ENCODE measurements around the gene ELMO1. TPM values are rescaled to one million over a fixed set of nuclear protein-coding genes. Genes with fewer than 3 reads are reported as not detected.

Gene ELMO1
- total RNA-seq, 1 experiment from 2014 or later: not detected

DNA sequence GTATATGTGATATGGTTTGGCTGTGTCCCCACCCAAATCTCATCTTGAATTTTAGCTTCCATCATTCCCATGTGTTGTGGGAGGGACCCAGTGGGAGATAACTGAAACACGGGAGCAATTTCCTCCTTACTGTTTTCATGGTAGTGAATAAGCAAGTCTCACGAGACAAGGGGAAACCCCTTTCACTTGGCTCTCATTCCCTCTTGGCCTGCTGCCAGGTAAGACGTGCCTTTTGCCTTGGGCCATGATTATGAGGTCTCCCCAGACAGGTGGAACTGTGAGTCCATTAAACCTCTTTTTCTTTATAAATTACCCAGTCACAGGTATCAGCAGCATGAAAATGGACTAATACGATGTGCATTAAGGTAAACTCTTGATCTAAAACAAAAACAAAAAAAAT lies 367.2 kb downstream of the ELMO1 start:
- Histone ChIP-seq H3K4me1 (ENCODE audit: insufficient read depth, low read length, poor library complexity, severe bottlenecking) (no peaks in the 10 kb centered on the region), H3K27me3 (replicated peaks; ENCODE audit: insufficient read depth, low read depth, low read length, poor library complexity) (no peaks in the 10 kb centered on the region), H3K36me3 (ENCODE audit: insufficient read depth, low read length, poor library complexity, severe bottlenecking) (no peaks in the 10 kb centered on the region), H3K27ac (ENCODE audit: low read depth, low read length, poor library complexity, severe bottlenecking) (no peak overlapping the region), H3K4me3 (ENCODE audit: low read depth, low read length, poor library complexity, severe bottlenecking) (no peak overlapping the region), H3K9me3 (ENCODE audit: low read depth, low read length, poor library complexity, severe bottlenecking) (no peaks in the 10 kb centered on the region)
- intact Hi-C loops (cut with micrococcal nuclease; ENCODE audit: unreplicated experiment): no loop called here
- peak; percentile 8 for DNase-seq (ENCODE audit: low spot score)
- BruUV-seq (replicated peaks): no TSS peak
- ChIA-PET CTCF (no interaction called here), POLR2A (ENCODE audit: low non-redundant PET) (no interaction called here)
- TF ChIP-seq, protein P1, sequence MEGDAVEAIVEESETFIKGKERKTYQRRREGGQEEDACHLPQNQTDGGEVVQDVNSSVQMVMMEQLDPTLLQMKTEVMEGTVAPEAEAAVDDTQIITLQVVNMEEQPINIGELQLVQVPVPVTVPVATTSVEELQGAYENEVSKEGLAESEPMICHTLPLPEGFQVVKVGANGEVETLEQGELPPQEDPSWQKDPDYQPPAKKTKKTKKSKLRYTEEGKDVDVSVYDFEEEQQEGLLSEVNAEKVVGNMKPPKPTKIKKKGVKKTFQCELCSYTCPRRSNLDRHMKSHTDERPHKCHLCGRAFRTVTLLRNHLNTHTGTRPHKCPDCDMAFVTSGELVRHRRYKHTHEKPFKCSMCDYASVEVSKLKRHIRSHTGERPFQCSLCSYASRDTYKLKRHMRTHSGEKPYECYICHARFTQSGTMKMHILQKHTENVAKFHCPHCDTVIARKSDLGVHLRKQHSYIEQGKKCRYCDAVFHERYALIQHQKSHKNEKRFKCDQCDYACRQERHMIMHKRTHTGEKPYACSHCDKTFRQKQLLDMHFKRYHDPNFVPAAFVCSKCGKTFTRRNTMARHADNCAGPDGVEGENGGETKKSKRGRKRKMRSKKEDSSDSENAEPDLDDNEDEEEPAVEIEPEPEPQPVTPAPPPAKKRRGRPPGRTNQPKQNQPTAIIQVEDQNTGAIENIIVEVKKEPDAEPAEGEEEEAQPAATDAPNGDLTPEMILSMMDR (conservative IDR thresholded peaks at IDR 0.05; ENCODE audit: low read depth, low read length): no peak
- no peak for TF ChIP-seq EZH2 (IDR thresholded peaks at IDR 0.05; ENCODE audit: borderline replicate concordance, low read depth, low read length, poor library complexity, severe bottlenecking)

DNA sequence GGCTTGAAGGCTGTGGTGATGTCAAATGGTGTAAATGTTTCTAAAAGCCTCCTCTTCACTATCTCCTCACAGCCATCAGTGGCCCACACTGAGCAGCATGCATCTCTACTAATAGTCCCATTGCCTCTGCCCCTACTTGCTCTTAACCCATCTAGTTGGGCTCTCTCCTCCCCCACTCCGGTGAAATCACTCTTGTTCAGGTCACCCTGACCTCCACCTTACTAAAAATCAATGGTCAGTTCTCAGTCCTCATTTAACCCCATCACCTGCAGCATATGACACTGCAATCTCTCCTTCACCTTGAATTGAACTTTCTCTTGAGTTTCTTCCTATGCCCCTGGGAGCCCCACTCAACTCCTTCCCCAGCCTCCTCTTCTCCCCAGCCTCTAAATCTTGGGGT lies 369.2 kb downstream of the ELMO1 start:
- POLR2A ChIA-PET (ENCODE audit: low non-redundant PET): no interaction called here
- no peak overlapping the region for H3K27ac ChIP-seq (ENCODE audit: low read depth, low read length, poor library complexity, severe bottlenecking)
- no peaks in the 10 kb centered on the region for H3K36me3 ChIP-seq (ENCODE audit: insufficient read depth, low read length, poor library complexity, severe bottlenecking)
- no TSS peak for BruUV-seq (replicated peaks)
- H3K4me3 ChIP-seq (ENCODE audit: low read depth, low read length, poor library complexity, severe bottlenecking): no peak overlapping the region
- CTCF ChIA-PET: no interaction called here
- TF ChIP-seq, protein P1 (conservative IDR thresholded peaks at IDR 0.05; ENCODE audit: low read depth, low read length): no peak
- TF ChIP-seq EZH2 (IDR thresholded peaks at IDR 0.05; ENCODE audit: borderline replicate concordance, low read depth, low read length, poor library complexity, severe bottlenecking): no peak
- no peaks in the 10 kb centered on the region for H3K4me1 ChIP-seq (ENCODE audit: insufficient read depth, low read length, poor library complexity, severe bottlenecking)
- no peak for DNase-seq (ENCODE audit: low spot score)
- H3K27me3 ChIP-seq (replicated peaks; ENCODE audit: insufficient read depth, low read depth, low read length, poor library complexity): no peaks in the 10 kb centered on the region
- H3K9me3 ChIP-seq (ENCODE audit: low read depth, low read length, poor library complexity, severe bottlenecking): no peaks in the 10 kb centered on the region
- intact Hi-C loops (cut with micrococcal nuclease; ENCODE audit: unreplicated experiment): no loop called here

DNA sequence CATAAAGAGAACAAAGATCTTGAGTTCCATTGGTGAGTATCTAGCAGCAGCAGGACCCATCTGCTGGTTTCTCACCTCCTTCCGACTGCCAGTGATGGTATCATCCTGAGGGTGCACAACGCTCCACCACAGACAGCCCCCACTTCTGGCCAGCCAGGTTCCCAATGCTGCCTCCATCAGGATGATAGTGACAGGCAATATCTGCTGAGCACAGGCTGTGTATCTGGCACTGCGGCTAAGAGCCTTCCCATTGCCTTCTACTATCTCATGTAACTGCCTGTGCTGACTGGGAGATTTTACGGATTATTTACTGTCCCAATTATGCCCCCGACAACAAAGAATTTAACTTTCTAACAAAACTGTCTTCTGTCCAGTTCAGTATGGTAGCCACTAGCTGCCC lies 372.0 kb downstream of the ELMO1 start:
- no peaks in the 10 kb centered on the region for H3K9me3 ChIP-seq (ENCODE audit: low read depth, low read length, poor library complexity, severe bottlenecking)
- H3K27ac ChIP-seq (ENCODE audit: low read depth, low read length, poor library complexity, severe bottlenecking): no peak overlapping the region
- no peak for DNase-seq (ENCODE audit: low spot score)
- intact Hi-C loops (cut with micrococcal nuclease; ENCODE audit: unreplicated experiment): no loop called here
- ChIA-PET POLR2A (ENCODE audit: low non-redundant PET) (no interaction called here), CTCF (no interaction called here)
- no peaks in the 10 kb centered on the region for H3K36me3 ChIP-seq (ENCODE audit: insufficient read depth, low read length, poor library complexity, severe bottlenecking)
- no peak for TF ChIP-seq EZH2 (IDR thresholded peaks at IDR 0.05; ENCODE audit: borderline replicate concordance, low read depth, low read length, poor library complexity, severe bottlenecking)
- TF ChIP-seq, protein P1 (conservative IDR thresholded peaks at IDR 0.05; ENCODE audit: low read depth, low read length): no peak
- H3K4me3 ChIP-seq (ENCODE audit: low read depth, low read length, poor library complexity, severe bottlenecking): no peak overlapping the region
- no peaks in the 10 kb centered on the region for H3K4me1 ChIP-seq (ENCODE audit: insufficient read depth, low read length, poor library complexity, severe bottlenecking)
- no peaks in the 10 kb centered on the region for H3K27me3 ChIP-seq (replicated peaks; ENCODE audit: insufficient read depth, low read depth, low read length, poor library complexity)
- no TSS peak for BruUV-seq (replicated peaks)

All from A673 (cell line).